Suppressor macrophage treated with lipopolysaccharide for 4 hours (primary cell): ENCODE results near the gene GNGT2.

ENCODE experiments used
- DNase-seq: peaks from one replicate; pipeline ENCODE4 v3.0.0-alpha.2; 2020

The GNGT2 gene

GRCh38 chr17:49210158-49211029 is at the start of gene GNGT2, which contains the start of gene ABI3:
TSS of gene GNGT2 (minus strand) at chr17:49210574. CDS start at chr17:49207422, 3,152 bp downstream.
TSS of gene ABI3 (plus strand) at chr17:49210707. CDS start at chr17:49210725, 18 bp downstream.
- peak; percentile 81 for DNase-seq

GRCh38 chr17:49259663-49260010 is 49.3 kb upstream of the GNGT2 start:
- no peak for DNase-seq

GRCh38 chr17:49258394-49258793 is 48.0 kb upstream of the GNGT2 start:
- no peak for DNase-seq

GRCh38 chr17:49255125-49255524 is 44.8 kb upstream of the GNGT2 start:
- no peak for DNase-seq

- no peak for DNase-seq
These were observed 43.7 kb upstream of the GNGT2 start for GRCh38 chr17:49254066-49254465.

- DNase-seq = peak; percentile 74
These were observed 41.8 kb upstream of the GNGT2 start for GRCh38 chr17:49252148-49252695.

GRCh38 chr17:49249890-49250522 is 39.6 kb upstream of the GNGT2 start:
- no peak for DNase-seq

- no peak for DNase-seq
These were observed 39.0 kb upstream of the GNGT2 start for GRCh38 chr17:49249292-49249794.

- DNase-seq = no peak
These were observed 37.6 kb upstream of the GNGT2 start for GRCh38 chr17:49247944-49248343.

GRCh38 chr17:49244839-49245238 is 34.5 kb upstream of the GNGT2 start:
- DNase-seq = no peak

- DNase-seq = no peak
These were observed 32.4 kb upstream of the GNGT2 start for GRCh38 chr17:49242813-49243212.

- DNase-seq = no peak
These were observed 31.5 kb upstream of the GNGT2 start for GRCh38 chr17:49241692-49242397.

GRCh38 chr17:49241040-49241439 is 30.7 kb upstream of the GNGT2 start:
- no peak for DNase-seq

GRCh38 chr17:49240619-49241018 is 30.2 kb upstream of the GNGT2 start:
- DNase-seq = no peak

GRCh38 chr17:49239963-49240362 is 29.6 kb upstream of the GNGT2 start:
- DNase-seq = no peak

GRCh38 chr17:49235896-49236295 is 25.5 kb upstream of the GNGT2 start:
- DNase-seq = no peak

- no peak for DNase-seq
These were observed 24.2 kb upstream of the GNGT2 start for GRCh38 chr17:49234509-49235080.

- no peak for DNase-seq
These were observed 21.2 kb upstream of the GNGT2 start for GRCh38 chr17:49231563-49231894.

GRCh38 chr17:49230636-49231562 is 20.5 kb upstream of the GNGT2 start, which contains the start of gene PHOSPHO1:
TSS of gene PHOSPHO1 (minus strand) at chr17:49230787. CDS start at chr17:49226691, 4,096 bp downstream.
- peak; percentile 86 for DNase-seq

- DNase-seq = no peak
These were observed 19.6 kb upstream of the GNGT2 start for GRCh38 chr17:49229805-49230600.
